Neural progenitor cell (in vitro differentiated cells): Measurements from ENCODE around the gene MZF1.

Experiments
- CTCF ChIP-seq: fragments of 200-600 bp; sonication (generic); IDR thresholded peaks from 2 replicates; pipeline ENCODE4 v1.5.1; 2017; ENCODE audit warnings: antibody characterized with exemption, mild to moderate bottlenecking
- EZH2 ChIP-seq: fragments of 200-600 bp; sonication (generic); IDR thresholded peaks from 2 replicates; pipeline ENCODE4 v1.6.1; 2017; ENCODE audit warnings: antibody characterized with exemption, mild to moderate bottlenecking, moderate library complexity
- EZH2phosphoT487 ChIP-seq: fragments of 200-600 bp; sonication (generic); IDR thresholded peaks from 2 replicates; pipeline ENCODE4 v1.6.1; 2017; ENCODE audit warnings: antibody characterized with exemption

GRCh38 chr19:58560921-58561320 is 12.2 kb downstream of the MZF1 start:
- TF ChIP-seq CTCF (no peak), EZH2 (no peak), EZH2phosphoT487 (no peak)
